HK-2 (cell line): ENCODE data around the gene DHX40.
"Not testable (repeated sequence)": the region's sequence is repeated elsewhere in the genome, so short reads cannot be mapped to it uniquely, and the experiment has no call there.

Source experiments
- DNase-seq: peaks from one replicate; pipeline ENCODE4 v3.0.0-alpha.2; 2018; ENCODE audit not compliant: unreplicated experiment

The DHX40 gene

DNA sequence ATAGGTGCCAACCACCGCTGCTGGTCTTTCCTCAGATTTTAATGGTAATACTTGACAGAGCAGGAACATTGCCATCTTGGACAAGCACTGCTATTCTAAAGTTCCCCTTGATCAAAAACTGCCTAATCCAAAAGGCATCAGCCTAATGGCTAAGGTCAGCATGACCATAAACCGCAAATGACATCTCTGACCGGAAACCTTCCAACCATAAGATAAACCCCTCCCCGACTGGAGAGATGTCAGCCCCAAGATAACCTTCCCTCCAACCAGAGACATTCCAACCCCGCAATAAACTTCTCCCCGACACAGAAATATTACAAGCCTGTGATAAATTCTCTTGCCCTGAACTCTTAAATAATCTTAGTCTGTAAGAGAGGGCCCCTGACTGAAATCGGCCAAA, 7.4 kb upstream of the DHX40 start:
- DNase-seq, result no peak

DNA sequence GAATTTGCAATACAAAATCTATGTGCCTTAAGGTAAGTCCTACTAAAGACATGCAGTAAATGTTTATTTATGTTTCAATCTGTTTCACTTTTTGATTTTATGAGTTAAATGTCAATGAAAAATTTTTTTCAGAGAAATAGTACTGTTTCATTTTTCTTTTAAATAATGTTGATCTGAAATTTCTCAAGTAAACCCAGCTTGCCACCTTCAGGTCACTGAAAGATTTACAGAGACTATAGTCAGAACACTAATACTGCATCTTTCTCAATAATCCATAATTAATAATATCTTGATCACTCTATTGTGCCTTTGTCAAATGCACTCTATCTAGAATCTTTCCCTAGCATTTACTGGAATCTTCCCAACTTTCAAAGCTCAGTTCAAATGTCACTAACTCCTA, 6.5 kb upstream of the DHX40 start:
- no peak for DNase-seq

DNA sequence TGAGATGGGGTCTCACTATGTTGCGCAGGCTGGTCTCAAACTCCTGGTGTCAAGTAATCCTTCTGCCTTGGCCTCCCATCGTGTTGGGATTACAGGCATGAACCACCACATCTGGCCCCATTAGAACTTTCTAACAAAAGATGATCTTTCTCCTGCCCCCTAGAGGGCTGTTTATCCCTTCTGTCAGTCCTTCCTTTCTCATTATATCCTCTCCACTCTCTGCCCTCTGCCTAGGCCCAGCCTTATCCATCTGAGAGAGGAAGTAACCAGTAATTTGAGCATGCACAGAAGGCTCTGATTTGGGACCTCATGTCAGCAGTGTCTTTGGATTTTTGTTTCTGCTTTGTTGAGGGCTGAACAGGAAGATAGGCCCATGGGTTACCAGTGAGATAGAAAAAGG, 4.4 kb upstream of the DHX40 start:
- no peak for DNase-seq

DNA sequence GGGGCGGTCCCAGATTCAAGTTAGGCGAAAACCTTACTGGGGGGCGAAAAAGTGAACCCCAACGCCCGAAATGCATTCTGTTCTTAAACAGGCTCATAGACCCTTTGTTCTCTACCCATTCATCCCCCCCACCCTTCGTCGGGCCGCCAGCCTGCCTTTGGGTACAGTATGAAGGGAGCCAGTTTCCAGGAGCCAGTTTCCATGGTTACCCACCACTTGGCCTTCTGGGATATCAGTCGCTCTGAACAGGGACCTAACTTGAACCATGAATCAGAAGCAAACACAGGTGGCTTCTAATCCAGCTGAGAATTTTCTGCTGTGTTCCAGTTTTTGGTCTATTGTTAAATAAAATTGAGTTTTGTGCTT, 532 bp downstream of the DHX40 start:
- peak; percentile 56 for DNase-seq

DNA sequence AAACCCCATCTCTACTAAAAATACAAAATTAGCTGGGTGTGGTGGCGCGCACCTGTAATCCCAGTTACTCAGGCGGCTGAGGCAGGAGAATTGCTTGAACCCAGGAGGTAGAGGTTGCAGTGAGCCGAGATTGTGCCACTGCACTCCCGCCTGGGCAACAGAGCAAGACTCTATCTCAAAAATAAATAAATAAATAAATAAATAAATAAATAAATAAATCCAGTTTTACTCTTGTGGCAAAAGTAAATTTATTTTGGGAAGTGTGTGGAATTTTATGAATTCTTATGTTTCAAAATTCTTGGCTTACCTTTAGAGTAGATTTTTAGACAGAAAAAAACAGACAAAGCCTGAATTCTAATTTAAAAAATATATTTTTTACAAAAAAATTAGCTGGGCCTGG, 3.7 kb downstream of the DHX40 start:
- DNase-seq, result not testable (repeated sequence)

DNA sequence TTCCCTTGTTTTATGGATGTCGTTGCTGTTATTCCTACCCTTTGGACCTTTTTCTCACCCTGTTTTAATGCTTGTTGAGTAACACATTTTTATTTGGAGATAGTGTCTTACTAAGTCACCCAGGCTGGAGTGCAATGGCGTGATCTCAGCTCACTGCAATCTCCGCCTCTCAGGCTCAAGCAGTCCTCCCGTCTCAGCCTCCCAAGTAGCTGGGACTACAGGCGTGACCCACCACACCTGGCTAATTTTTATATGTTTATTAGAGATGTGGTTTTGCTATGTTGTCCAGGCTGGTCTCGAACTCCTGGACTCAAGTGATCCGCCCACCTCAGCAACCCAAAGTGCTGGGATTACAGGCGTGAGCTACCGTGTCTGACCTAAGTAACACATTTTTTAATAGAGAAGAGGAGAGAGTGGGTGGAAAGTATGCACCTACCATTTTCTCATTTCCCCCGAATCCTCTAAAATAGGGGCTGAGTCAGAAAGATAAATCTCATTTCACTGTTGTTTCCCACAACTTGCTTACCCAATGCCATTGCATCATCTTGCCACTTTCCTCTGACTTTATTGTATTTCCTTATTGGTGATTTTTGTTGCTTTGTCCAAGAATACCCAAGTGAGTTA, 7.0 kb downstream of the DHX40 start:
- no peak for DNase-seq

DNA sequence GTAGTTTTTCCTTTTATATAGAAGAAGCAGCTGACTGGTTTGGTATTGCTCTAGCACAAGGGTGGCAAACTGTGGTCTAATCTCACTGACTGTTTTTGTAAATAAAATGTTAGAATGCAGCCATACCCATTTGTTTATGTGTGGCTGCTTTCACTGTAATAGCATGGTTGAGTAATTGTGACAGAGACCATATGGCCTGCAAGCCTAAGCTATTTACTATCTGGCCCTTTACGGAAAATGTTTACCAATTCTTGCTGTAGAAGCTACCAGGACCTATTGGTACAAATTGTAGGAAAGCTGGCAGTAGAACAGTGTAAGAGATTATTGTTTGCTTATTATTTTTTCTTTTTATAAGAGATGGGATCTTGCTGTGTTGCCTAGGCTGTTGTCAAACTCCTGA, 18.8 kb downstream of the DHX40 start:
- not testable (repeated sequence) for DNase-seq

DNA sequence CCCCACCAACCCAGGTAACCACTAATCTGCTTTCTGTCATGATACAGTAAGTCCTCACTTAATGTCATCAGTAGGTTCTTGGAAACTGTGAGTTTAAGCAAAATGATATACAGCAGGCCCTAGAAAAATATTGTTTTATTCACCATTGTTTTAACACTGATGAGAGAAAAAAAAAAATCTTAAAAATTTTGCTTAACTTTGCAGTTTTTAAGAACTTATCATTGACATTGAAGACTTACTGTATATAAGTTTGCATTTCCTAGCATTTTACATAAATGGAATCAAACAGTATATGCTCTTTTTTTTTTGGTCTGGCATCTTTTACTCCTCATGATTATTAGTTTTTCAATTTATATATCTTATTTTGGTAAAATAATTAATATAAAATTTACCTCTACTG, 34.8 kb downstream of the DHX40 start:
- no peak for DNase-seq

DNA sequence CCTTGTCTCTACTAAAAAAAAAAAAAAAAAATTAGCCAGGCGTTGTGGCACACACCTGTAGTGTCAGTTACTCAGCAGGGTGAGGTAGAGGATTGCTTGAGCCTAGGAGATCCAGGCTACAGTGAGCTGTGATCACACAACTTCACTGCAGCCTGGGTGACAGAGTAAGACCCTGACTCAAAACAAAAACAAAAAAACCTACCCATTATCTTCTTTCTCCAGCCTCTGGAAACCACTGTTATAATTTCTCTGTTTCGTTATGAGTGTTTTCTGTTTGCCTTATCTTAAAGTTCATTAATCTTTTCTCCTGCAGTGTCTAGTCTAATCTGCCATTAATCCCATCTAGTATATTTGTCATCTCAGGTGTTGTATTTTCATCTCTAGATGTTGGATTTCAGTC, 35.7 kb downstream of the DHX40 start:
- DNase-seq, result no peak

DNA sequence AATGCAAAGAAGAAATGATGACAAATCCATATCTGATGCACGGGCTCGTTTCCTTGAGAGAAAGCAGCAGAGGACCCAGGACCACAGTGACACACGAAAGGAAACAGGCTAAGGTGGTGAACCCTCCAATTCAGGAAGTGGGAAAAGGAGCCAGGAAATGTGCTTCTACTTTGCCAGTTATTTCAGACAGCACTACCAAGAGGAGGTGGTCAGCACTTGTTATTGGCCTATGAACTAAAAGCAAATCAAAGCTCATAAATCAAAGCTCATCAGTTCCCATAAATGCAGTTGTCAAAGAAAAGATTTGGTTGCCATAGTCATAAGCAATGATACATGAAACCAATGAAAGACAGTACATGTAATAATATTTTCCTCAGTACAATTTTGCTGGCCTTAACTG, 41.7 kb downstream of the DHX40 start:
- no peak for DNase-seq

DNA sequence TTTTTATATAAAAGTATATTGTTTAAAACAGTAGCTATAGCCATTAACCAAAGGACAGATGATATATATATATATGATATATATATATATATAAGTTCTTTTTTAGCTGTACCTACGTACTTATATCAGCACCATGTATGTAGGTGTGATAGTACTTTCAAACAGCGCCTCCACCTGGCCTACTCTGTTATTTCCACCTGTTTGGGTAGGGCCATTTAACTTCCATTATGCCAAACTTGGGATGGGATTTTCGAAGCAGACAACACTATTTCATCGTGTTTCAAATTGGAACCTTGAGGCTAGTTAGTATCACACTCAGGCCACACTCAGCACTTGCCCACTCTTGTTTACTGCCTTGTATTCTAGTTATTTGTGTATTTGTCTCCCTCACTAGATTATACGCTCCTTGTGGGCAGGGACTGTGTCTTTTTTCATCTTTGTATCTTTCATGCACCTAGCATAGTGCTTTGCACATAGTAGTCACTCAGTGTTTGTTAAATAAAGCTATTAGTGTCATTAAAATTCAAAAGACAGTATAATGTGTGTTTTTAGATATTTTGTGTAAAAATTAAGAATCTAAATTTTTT, 42.5 kb downstream of the DHX40 start:
- DNase-seq, result no peak

DNA sequence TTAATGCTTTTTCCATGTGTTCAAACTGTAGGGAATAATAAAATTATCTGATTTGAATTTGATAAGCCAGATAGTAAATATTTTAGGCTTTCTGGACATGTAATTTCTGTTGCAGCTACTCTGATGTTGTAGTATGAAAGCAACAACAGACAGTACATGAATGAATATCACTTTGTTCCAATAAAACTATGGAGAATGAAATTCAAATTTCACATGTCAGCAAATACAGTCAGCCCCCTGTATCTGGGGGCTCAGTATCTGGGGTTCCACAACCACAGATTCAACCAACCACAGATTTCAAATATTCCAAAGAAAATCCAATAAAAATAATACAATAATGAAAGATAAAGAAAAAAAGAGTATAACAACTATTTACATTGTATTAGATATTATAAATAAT, 46.1 kb downstream of the DHX40 start:
- no peak for DNase-seq

DNA sequence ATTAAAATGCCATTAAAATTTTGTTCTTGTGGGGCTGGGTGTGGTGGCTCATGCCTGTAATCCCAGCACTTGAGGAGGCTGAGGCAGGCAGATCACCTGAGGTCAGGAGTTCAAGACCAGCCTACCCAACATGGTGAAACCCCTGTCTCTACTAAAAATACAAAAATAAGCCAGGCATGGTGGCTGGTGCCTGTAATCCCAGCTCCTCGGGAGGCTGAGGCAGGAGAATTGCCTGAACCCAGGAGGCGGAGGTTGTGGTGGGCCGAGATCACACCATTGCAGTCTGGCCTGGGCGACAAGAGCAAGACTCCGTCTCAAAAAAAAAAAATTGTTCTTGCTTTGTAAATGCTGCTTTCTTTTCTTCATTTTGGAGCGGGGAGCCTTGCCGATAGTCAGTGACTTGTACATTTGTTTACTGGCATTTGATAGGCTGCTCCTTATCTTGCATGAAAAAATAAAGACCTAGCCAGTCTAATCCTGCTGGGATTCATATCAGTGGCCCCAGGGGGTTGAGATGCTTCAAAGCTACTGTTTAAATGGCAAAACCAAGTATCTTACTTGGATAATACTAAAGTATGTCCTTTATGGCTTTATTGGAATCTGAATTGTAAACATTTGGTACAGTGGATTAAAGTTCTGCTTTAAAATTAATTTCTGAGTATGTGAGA, 51.0 kb downstream of the DHX40 start:
- no peak for DNase-seq

DNA sequence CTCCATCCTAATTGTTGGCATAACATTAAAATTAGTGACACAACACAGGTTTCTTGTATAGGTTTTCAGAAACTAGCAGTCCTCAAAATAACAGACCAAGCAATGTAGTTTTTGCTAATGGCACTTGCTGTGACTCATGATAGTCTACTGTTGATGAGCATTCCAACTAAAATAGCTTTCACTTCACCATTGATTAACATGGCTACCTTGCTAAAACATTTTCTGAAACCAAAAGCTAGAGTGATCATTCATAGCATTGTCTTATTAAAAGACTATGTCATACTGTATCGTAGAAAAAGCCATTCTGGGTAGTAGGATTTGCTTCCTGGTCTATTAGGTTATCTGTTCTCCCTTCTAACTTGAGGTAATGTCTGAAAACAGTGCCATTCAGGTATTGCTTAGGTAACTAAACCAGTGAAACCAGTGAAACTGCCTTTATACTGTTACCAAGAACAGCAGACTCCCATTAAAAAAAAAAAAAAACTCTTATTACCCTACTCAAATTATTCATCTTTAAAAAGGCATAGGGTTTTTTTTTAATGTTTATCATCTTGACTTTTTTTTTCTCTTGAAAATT, 51.8 kb downstream of the DHX40 start:
- DNase-seq, result no peak

DNA sequence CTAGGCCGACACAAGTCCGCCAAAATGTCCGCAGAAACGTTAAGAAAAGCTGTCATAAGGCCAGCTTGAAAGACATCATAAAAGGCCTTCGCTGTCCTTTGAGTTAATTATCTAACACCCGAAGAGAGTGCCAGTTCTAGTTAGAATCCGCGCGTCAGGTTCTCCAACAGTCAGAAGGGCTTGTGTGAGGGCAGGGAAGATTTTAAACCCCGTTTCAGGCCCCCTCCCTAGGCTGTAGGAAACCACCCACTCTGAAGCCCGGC, 53.6 kb downstream of the DHX40 start:
- DNase-seq, result no peak

DNA sequence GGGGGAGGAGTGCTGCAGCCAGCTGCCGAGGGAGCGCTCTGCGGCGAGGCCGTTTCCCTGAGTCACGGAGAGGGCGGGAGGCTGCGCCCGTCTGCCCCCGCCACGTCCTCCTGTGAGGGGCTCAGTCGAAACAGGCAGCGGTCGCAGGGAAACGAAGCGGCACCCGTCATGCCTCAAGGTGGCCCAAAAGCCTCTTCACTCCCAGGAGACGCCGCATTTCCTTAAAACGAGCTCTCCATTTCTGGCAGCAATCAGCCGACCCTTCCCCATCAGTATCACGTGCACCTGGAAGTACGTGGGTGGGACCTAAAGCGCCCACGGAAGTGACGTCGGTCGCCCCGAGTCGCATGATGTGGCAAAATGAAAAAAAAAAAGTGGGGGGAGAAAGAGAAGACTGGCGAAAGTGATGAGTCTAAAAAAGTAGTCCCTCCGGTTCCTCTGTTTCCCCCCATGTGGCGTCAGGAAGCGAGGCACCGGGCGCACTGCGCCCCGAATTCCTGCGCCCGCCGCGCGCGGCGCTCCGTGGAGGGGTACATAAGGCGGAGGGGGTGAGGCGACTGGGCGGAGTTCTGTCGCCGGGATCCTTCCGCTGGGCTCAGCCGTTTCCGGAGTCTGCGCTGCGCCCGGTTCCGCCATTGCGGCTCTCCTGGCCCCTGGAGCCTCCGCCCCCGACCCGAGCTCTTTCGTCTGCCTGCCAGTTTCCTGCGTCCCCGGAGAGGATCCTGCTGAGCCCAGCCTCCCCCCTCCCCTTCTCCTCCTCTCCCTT, 54.1 kb downstream of the DHX40 start, which contains the start of gene CLTC:
TSS of gene CLTC (plus strand) at position 598 of the 766 bp plus-strand sequence. CDS start 237 bp downstream, outside the sequence.
- DNase-seq, result peak; percentile 93

DNA sequence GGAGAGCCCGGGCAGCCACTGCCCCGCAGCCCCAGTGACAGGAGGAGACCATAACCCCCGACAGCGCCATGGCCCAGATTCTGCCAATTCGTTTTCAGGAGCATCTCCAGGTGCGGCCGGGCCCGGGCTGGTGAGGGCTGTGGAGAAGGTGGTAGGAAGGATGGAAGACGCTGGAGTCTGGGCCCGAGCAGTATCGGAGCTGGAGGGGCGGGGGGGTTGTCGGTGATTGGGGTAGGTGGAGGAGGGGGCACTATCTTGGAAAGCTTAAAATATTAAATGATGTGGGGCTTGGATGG, 54.6 kb downstream of the DHX40 start:
- DNase-seq, result no peak

DNA sequence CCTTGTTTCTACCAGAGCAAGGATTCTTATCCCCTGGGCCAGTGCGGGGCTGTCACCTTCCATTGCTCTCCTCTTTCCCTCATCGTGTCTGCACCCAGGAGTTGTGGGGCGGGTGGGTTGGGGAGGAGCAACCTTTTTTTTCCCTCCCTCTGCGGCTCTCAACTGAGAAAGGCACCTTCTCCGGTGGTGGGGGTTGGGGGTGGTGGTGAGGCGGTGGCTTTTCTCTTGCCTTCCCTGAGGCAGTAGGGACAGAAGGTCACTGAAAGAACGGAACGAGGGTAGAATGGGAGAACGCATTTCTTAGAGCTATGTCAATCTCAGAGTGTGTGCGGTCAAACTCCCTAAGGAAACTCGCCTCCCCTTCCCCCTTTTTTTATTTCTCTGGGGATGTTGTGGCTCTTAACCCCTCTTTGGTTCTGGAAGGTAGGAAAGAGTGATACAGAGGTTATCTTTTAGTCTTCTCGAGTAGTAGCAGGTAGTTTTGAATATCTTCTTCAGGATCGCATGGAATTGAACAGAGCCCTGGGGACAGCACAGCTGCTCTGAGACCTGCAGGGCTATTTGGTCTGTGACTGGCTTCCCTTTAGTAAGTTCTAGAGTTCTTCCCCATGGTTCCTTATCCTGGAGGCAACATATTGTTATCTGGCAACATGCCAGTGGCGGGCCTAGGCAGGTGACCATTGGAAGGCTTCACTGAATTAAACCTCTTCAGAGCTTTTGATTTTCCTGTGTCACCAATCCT, 55.3 kb downstream of the DHX40 start:
- DNase-seq, result peak; percentile 64

DNA sequence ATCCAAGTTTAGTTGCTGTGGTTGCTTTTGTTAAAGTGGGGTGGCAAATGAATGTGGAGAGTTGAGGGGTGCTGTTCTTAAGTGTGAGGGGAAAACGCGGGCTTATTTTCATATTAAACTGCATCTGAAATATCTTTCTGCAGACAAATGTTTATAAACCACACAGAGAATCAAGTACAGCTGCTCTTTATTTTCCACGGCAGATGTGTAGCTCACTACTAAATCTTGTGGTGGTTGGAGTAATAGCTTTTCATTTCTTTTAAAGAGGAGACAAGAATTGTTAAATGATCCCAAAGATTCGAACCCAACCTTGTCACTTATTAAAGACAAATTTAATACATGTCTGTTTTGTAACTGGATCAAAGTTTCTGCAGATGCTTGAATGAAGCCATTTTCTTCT, 56.4 kb downstream of the DHX40 start:
- no peak for DNase-seq

DNA sequence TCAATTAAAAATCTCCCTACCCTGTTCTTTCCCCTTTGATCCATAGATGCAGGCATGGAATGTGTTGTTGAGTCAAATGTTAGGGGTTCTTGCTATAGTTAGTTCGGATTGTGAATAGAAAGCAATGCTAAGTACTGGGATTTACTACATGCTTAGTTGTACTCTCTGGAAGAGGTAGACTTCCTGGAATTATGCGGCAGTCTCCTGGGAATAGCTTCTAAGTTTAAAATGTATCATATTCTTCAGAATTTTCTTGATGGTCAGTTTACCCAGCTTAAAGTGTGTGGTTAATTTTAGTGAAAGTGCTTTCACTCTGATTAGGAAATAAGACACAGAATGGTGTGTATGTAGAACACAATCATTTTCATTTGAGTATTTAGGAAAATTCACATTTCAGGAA, 57.7 kb downstream of the DHX40 start:
- no peak for DNase-seq

DNA sequence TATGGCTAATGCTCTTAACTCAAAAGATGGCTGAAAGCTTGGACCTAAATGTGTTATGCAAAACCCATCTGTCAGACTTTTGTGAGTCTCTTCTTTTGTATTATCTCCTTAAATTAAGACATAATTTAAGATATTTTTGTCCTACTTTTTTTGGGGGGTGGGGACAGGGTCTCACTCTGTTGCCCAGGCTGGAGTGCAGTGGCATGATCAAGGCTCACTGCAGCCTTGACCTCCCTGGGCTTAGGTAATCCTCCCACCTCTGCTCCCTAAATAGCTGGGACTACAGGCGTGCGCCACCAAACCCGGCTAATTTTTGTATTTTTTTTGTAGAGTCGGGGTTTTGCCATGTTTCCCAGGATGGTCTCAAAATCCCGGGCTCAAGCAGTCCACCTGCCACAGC, 61.3 kb downstream of the DHX40 start:
- no peak for DNase-seq

DNA sequence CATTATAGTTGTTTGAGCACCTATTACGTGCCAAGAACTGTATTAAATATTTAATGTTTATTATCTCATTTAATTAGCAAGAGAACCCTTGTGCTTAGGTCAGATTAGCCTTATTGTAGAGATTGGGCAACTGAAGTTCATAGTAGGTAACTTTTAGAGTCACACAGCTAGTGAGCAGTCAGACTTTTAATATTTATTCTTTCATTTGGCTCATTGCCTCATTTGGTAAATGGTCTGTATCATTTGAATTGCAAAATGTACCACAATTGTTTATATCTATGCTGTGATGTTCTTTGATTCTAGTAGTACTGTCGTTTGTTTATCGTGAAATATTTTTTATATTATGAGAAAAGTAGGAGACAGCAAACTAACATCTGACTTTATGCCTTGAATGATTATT, 61.9 kb downstream of the DHX40 start:
- DNase-seq, result no peak
